ENCODE data around the gene PTPRCAP. TPM values are rescaled to one million over a fixed set of nuclear protein-coding genes. Genes with fewer than 3 reads are reported as not detected.

Gene PTPRCAP
- total and polyA plus RNA-seq, 9 of the 15 experiments (the other 6 are each of a cell fraction or from before 2014, with no cell fraction given) = 0.22 to 2.0 (median 1.1) TPM; not detected in 4

DNA sequence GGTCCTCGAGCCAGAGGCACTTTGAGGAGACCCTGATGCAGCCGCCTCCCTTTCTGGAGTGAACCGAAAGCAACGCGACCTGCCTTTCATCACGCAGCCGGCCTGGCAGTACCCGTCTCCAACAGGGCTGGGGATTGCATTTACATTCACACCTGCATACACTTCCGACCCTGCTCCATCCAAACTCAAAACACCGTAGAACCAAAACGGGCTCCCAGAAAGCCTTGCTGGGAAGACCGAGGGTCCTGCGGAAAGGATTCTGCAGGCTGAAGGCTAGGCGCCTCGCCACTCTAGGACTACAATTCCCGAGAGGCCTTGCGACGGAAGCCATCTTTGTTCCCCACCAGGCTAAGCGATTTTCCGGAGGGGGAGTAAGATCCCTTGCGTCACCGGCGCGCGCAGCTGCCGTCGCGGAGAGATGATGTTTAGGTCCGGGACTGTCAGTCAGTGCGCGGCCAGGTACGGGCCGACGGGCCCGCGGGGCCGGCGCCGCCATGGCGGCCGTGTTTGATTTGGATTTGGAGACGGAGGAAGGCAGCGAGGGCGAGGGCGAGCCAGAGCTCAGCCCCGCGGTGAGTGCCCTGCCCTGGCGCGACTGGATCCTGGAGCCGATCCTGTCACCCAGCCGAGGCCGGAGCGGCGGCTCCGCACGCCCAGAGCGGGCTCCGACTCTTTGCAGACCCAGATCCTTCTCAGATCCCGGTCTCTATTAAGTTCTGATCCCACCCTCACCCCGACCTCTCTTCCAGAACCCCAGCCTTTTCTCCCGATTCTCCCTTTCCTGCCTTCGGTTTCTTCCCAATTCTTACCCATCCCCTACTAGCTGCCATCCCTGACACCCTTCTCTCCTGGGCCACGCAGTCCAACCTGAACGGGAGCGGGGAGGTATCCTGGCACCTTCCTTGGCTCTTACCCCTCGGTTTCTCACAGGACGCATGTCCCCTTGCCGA lies 9.2 kb downstream of the PTPRCAP start, which contains the start of gene RPS6KB2 (continued):
- TF ChIP-seq, protein P1, sequence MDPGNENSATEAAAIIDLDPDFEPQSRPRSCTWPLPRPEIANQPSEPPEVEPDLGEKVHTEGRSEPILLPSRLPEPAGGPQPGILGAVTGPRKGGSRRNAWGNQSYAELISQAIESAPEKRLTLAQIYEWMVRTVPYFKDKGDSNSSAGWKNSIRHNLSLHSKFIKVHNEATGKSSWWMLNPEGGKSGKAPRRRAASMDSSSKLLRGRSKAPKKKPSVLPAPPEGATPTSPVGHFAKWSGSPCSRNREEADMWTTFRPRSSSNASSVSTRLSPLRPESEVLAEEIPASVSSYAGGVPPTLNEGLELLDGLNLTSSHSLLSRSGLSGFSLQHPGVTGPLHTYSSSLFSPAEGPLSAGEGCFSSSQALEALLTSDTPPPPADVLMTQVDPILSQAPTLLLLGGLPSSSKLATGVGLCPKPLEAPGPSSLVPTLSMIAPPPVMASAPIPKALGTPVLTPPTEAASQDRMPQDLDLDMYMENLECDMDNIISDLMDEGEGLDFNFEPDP (CRISPR knock-in tag; IDR thresholded peaks at IDR 0.05) = no peak
- TF ChIP-seq MCM7 (IDR thresholded peaks at IDR 0.05) (no peak), HLTF (IDR thresholded peaks at IDR 0.05) (no peak), ZNF140 (CRISPR knock-in tag; IDR thresholded peaks at IDR 0.05) (no peak), ZNF282 (CRISPR knock-in tag; IDR thresholded peaks at IDR 0.05) (0 out of 2 replicates have a peak, but pooled peaks have one; percentile 20), GABPB1 (CRISPR knock-in tag; IDR thresholded peaks at IDR 0.05) (peak; percentile 86), TOE1 (IDR thresholded peaks at IDR 0.05; ENCODE audit: borderline replicate concordance) (no peak), TOE1 (CRISPR knock-in tag; IDR thresholded peaks at IDR 0.05; ENCODE audit: borderline replicate concordance, low read depth) (no peak), NELFE (IDR thresholded peaks at IDR 0.05; ENCODE audit: insufficient read depth, insufficient read length) (no peak), ZNF589 (CRISPR knock-in tag; IDR thresholded peaks at IDR 0.05; ENCODE audit: low read depth) (no peak), RBM39 (optimal IDR thresholded peaks at IDR 0.05; ENCODE audit: low read depth, low read length) (no peak), ZNF77 (CRISPR knock-in tag; IDR thresholded peaks at IDR 0.05) (no peak), STAT5B (CRISPR knock-in tag; IDR thresholded peaks at IDR 0.05) (no peak), CHD1 (IDR thresholded peaks at IDR 0.05; ENCODE audit: low read length) (peak; percentile 47)
- TF ChIP-seq, protein P2, sequence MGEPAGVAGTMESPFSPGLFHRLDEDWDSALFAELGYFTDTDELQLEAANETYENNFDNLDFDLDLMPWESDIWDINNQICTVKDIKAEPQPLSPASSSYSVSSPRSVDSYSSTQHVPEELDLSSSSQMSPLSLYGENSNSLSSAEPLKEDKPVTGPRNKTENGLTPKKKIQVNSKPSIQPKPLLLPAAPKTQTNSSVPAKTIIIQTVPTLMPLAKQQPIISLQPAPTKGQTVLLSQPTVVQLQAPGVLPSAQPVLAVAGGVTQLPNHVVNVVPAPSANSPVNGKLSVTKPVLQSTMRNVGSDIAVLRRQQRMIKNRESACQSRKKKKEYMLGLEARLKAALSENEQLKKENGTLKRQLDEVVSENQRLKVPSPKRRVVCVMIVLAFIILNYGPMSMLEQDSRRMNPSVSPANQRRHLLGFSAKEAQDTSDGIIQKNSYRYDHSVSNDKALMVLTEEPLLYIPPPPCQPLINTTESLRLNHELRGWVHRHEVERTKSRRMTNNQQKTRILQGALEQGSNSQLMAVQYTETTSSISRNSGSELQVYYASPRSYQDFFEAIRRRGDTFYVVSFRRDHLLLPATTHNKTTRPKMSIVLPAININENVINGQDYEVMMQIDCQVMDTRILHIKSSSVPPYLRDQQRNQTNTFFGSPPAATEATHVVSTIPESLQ (CRISPR knock-in tag; IDR thresholded peaks at IDR 0.05) = 0 out of 2 replicates have a peak, but pooled peaks have one; percentile 67
- TF ChIP-seq, protein P3, sequence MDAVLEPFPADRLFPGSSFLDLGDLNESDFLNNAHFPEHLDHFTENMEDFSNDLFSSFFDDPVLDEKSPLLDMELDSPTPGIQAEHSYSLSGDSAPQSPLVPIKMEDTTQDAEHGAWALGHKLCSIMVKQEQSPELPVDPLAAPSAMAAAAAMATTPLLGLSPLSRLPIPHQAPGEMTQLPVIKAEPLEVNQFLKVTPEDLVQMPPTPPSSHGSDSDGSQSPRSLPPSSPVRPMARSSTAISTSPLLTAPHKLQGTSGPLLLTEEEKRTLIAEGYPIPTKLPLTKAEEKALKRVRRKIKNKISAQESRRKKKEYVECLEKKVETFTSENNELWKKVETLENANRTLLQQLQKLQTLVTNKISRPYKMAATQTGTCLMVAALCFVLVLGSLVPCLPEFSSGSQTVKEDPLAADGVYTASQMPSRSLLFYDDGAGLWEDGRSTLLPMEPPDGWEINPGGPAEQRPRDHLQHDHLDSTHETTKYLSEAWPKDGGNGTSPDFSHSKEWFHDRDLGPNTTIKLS (IDR thresholded peaks at IDR 0.05; ENCODE audit: borderline replicate concordance, low read depth) = peak; percentile 59; the same call in 1 of the 2 replicates
- TF ChIP-seq, protein P4, sequence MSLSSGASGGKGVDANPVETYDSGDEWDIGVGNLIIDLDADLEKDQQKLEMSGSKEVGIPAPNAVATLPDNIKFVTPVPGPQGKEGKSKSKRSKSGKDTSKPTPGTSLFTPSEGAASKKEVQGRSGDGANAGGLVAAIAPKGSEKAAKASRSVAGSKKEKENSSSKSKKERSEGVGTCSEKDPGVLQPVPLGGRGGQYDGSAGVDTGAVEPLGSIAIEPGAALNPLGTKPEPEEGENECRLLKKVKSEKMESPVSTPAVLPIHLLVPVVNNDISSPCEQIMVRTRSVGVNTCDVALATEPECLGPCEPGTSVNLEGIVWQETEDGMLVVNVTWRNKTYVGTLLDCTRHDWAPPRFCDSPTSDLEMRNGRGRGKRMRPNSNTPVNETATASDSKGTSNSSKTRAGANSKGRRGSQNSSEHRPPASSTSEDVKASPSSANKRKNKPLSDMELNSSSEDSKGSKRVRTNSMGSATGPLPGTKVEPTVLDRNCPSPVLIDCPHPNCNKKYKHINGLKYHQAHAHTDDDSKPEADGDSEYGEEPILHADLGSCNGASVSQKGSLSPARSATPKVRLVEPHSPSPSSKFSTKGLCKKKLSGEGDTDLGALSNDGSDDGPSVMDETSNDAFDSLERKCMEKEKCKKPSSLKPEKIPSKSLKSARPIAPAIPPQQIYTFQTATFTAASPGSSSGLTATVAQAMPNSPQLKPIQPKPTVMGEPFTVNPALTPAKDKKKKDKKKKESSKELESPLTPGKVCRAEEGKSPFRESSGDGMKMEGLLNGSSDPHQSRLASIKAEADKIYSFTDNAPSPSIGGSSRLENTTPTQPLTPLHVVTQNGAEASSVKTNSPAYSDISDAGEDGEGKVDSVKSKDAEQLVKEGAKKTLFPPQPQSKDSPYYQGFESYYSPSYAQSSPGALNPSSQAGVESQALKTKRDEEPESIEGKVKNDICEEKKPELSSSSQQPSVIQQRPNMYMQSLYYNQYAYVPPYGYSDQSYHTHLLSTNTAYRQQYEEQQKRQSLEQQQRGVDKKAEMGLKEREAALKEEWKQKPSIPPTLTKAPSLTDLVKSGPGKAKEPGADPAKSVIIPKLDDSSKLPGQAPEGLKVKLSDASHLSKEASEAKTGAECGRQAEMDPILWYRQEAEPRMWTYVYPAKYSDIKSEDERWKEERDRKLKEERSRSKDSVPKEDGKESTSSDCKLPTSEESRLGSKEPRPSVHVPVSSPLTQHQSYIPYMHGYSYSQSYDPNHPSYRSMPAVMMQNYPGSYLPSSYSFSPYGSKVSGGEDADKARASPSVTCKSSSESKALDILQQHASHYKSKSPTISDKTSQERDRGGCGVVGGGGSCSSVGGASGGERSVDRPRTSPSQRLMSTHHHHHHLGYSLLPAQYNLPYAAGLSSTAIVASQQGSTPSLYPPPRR (CRISPR knock-in tag; IDR thresholded peaks at IDR 0.05; ENCODE audit: borderline replicate concordance) = no peak
